ENCODE data around the gene OOSP2. TPM values are rescaled to one million over a fixed set of nuclear protein-coding genes. Genes with fewer than 3 reads are reported as not detected.

OOSP2 gene
- total RNA-seq, 1 donor: not detected

DNA sequence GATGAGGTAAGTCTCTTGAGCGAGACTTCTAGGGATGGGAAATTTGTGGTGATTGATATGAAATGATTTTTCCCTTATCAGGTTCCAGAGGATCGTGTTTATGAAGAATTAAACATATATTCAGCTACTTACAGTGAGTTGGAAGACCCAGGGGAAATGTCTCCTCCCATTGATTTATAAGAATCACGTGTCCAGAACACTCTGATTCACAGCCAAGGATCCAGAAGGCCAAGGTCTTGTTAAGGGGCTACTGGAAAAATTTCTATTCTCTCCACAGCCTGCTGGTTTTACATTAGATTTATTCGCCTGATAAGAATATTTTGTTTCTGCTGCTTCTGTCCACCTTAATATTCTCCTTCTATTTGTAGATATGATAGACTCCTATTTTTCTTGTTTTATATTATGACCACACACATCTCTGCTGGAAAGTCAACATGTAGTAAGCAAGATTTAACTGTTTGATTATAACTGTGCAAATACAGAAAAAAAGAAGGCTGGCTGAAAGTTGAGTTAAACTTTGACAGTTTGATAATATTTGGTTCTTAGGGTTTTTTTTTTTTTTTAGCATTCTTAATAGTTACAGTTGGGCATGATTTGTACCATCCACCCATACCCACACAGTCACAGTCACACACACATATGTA, 55.4 kb downstream of the OOSP2 start:
- TF ChIP-seq, protein P1, sequence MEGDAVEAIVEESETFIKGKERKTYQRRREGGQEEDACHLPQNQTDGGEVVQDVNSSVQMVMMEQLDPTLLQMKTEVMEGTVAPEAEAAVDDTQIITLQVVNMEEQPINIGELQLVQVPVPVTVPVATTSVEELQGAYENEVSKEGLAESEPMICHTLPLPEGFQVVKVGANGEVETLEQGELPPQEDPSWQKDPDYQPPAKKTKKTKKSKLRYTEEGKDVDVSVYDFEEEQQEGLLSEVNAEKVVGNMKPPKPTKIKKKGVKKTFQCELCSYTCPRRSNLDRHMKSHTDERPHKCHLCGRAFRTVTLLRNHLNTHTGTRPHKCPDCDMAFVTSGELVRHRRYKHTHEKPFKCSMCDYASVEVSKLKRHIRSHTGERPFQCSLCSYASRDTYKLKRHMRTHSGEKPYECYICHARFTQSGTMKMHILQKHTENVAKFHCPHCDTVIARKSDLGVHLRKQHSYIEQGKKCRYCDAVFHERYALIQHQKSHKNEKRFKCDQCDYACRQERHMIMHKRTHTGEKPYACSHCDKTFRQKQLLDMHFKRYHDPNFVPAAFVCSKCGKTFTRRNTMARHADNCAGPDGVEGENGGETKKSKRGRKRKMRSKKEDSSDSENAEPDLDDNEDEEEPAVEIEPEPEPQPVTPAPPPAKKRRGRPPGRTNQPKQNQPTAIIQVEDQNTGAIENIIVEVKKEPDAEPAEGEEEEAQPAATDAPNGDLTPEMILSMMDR (IDR thresholded peaks at IDR 0.05; ENCODE audit: insufficient read depth, low read depth, low read length): no peak
- DNase-seq (ENCODE audit: low read depth): no peak
- no peak overlapping the region for H3K4me3 ChIP-seq (ENCODE audit: low read depth, low read length)

DNA sequence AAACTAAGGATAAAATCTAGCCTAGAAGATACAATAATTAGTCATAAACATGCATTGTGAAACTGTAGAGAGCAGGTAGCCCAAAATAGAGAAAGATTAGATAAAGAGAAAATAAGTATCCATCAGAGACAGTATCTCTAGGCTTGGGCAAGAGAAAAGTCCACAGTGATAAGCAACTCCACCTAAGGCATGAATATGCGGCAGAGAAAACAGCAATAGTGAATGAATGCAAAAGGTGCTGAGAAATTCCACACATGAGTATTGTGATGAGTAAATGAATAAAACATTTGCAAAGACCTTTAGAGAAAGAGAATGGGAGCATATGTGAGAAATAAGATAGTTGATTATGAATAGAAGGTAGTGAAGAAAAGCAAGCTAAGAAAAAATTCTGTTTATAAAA, 57.0 kb downstream of the OOSP2 start:
- TF ChIP-seq, protein P1 (IDR thresholded peaks at IDR 0.05; ENCODE audit: insufficient read depth, low read depth, low read length): no peak
- no peak for DNase-seq (ENCODE audit: low read depth)
- no peak overlapping the region for H3K4me3 ChIP-seq (ENCODE audit: low read depth, low read length)

Other genes starting within 250 kb of the OOSP2 start
- gene MRPL16, start 229.6 kb upstream of the OOSP2 start, total RNA-seq: 37.4 and 44.5 TPM in 2 replicates
- not detected in 2 replicates for gene CBLIF, start 194.9 kb upstream of the OOSP2 start, total RNA-seq
- not detected in 2 replicates for gene TCN1, start 173.9 kb upstream of the OOSP2 start, total RNA-seq
- not detected in 2 replicates for gene OOSP3, start 161.6 kb upstream of the OOSP2 start, total RNA-seq
- gene OOSP1, start 102.0 kb upstream of the OOSP2 start, total RNA-seq: not detected in 2 replicates
- not detected in 2 replicates for gene OOSP4A, start 76.4 kb upstream of the OOSP2 start, total RNA-seq
- gene OOSP4B, start 23.2 kb upstream of the OOSP2 start, total RNA-seq: not detected in 2 replicates
- not detected in 2 replicates for gene MS4A3, start 16.3 kb downstream of the OOSP2 start, total RNA-seq
- not detected in 2 replicates for gene MS4A2, start 48.3 kb downstream of the OOSP2 start, total RNA-seq
- gene MS4A6A, start 142.7 kb downstream of the OOSP2 start, total RNA-seq: not detected in 2 replicates
- gene MS4A4E, start 202.7 kb downstream of the OOSP2 start, total RNA-seq: not detected in 2 replicates
- gene MS4A4A, start 240.3 kb downstream of the OOSP2 start, total RNA-seq: not detected in 2 replicates